Naive B cell (primary cell): ENCODE data around the gene MYEOV. TPM values are rescaled to one million over a fixed set of nuclear protein-coding genes. Genes with fewer than 3 reads are reported as not detected.

Source experiments
- ATAC-seq, 2 donors: fragments of 150-1000 bp; cut with Tn5 transposase; 2 replicates each; pipeline ENCODE4 v1.10.0; 2021; ENCODE audit warnings: low read depth in 2 of 2, mild to moderate bottlenecking in 2 of 2, moderate library complexity in 2 of 2
- DNase-seq: peaks from one replicate; pipeline ENCODE4 v3.0.0; 2022
- H3K27ac Mint-ChIP-seq, 6 donors: one replicate each; pipeline ENCODE4 v1.8.0; 2020 to 2022; ENCODE audit warnings: mild to moderate bottlenecking in 6 of 6, mixed read lengths in 6 of 6, moderate library complexity in 5 of 6, inconsistent platforms in 2 of 6
- H3K27me3 Mint-ChIP-seq, 3 donors: one replicate each; pipeline ENCODE4 v1.8.0; 2021 to 2022; ENCODE audit warnings: mixed read lengths in 3 of 3, mild to moderate bottlenecking in 1 of 3
- H3K36me3 Mint-ChIP-seq, 2 donors: one replicate each; pipeline ENCODE4 v1.8.0; 2020 to 2022; ENCODE audit warnings: mixed read lengths in 2 of 2, inconsistent platforms in 1 of 2, mild to moderate bottlenecking in 1 of 2
- H3K4me1 Mint-ChIP-seq, 3 donors: one replicate each; pipeline ENCODE4 v1.8.0; 2020 to 2022; ENCODE audit warnings: mixed read lengths in 3 of 3, inconsistent platforms in 1 of 3, mild to moderate bottlenecking in 1 of 3, moderate library complexity in 1 of 3
- H3K4me3 Mint-ChIP-seq, 8 donors: one replicate each; pipeline ENCODE4 v1.8.0; 2020 to 2022; ENCODE audit warnings: mild to moderate bottlenecking in 8 of 8, mixed read lengths in 8 of 8, moderate library complexity in 8 of 8, inconsistent platforms in 2 of 8
- H3K9me3 Mint-ChIP-seq, 7 donors: one replicate each; pipeline ENCODE4 v1.8.0; 2020 to 2022; ENCODE audit warnings: mixed read lengths in 7 of 7, mild to moderate bottlenecking in 5 of 7, inconsistent platforms in 2 of 7, moderate library complexity in 1 of 7
- polyA plus RNA-seq, 6 donors: library from polyadenylated mRNA; unstranded; fragments of 300-500 nt; fragmentation: Illumina TruSeq; gene quantifications; one replicate each; pipeline ENCODE4 v1.2.3, GENCODE V29; 2021; ENCODE audit warnings: low read depth in 6 of 6

MYEOV gene
- polyA plus RNA-seq, 6 donors from 2014 or later = 0.25 TPM; not detected in 5

GRCh38 chr11:69310934-69311766, 17.2 kb downstream of the MYEOV start:
- DNase-seq (no peak), ATAC-seq (no peak)
- H3K4me3 Mint-ChIP-seq = peak overlapping the region in 6 of 8 donors; percentile 74 to 88 (median 78)
- H3K4me1 Mint-ChIP-seq = peaks cover 18 to 38% (median 29%) of the 10 kb centered on the region in 3 donors
- H3K9me3 Mint-ChIP-seq = peaks cover 0 to 2% (median 0%) of the 10 kb centered on the region in 7 donors
- H3K27ac Mint-ChIP-seq = peak overlapping the region in 4 of 6 donors; percentile 49 to 90 (median 82)
- H3K27me3 Mint-ChIP-seq = no peaks in the 10 kb centered on the region
- no peaks in the 10 kb centered on the region for H3K36me3 Mint-ChIP-seq

- H3K4me3 Mint-ChIP-seq = peak overlapping the region; percentile 29 to 88 (median 76)
- H3K27ac Mint-ChIP-seq = peak overlapping the region; percentile 16 to 96 (median 84)
- H3K9me3 Mint-ChIP-seq = peaks cover 0 to 4% (median 0%) of the 10 kb centered on the region in 7 donors
- H3K36me3 Mint-ChIP-seq = no peaks in the 10 kb centered on the region
- DNase-seq (no peak), ATAC-seq (peak; percentile 50 to 61)
- no peaks in the 10 kb centered on the region for H3K27me3 Mint-ChIP-seq
- peaks cover 18 to 38% (median 29%) of the 10 kb centered on the region in 3 donors for H3K4me1 Mint-ChIP-seq
Observed at GRCh38 chr11:69311767-69312385, 17.9 kb downstream of the MYEOV start.

DNA sequence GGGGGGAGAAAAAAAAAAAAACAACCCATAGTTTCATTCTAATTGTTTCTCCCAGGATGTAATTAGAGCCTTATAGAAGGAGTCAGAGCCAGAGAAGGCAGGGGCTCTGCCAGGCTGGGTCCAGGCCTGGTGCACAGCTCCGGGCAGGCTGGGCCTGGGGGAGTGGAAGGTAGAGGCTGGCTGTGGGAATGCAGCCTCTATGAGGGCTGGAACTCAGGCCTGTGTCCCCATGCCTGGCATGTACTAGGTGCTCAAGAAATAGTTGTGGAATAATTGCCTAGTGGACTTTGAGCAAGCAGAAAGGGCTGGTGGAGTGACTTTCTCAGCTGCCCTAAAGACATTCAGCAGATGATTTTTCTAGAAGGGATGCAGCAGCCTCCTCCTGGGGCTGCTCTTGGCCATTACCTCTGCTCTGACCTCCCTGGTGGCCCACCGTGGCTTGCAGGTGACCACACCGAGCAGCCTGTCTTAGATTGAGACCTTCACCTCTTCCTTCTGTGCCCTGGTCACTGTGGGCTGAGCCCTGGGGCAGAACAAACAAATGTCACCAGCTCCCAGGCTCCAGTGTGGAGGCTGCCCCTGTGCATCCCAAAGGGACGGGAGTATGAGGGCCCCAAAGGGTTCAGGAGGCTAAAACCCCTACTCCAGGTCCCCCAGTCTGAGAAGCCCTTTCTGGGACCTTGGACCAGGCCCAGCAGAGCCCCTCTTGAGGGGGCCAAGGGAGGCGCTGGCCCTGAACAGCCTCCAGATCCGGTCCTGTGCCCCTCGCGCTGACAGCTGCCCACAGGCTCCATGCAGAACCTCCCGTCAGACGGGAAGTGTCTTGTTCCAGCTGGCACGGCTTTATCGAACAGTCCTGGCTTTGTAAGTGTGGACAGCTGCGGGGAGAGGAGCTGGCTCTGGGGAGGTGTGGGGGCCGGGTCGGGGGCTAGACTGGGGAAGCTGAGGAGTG, 18.8 kb downstream of the MYEOV start:
- peaks cover 16 to 38% (median 29%) of the 10 kb centered on the region in 3 donors for H3K4me1 Mint-ChIP-seq
- peaks cover 0 to 8% (median 5%) of the 10 kb centered on the region in 7 donors for H3K9me3 Mint-ChIP-seq
- H3K4me3 Mint-ChIP-seq = peak overlapping the region in 6 of 8 donors; percentile 73 to 88 (median 78)
- ATAC-seq = no peak
- peaks cover 0 to 5% of the 10 kb centered on the region in 2 donors for H3K36me3 Mint-ChIP-seq
- peak overlapping the region in 3 of 6 donors; percentile 12 to 85 (median 80) for H3K27ac Mint-ChIP-seq
- no peaks in the 10 kb centered on the region for H3K27me3 Mint-ChIP-seq
- no peak for DNase-seq

- peaks cover 4 to 13% (median 7%) of the 10 kb centered on the region in 7 donors for H3K9me3 Mint-ChIP-seq
- DNase-seq (no peak), ATAC-seq (no peak)
- peaks cover 0 to 7% of the 10 kb centered on the region in 2 donors for H3K36me3 Mint-ChIP-seq
- no peak overlapping the region for H3K27ac Mint-ChIP-seq
- no peak overlapping the region for H3K4me3 Mint-ChIP-seq
- no peaks in the 10 kb centered on the region for H3K27me3 Mint-ChIP-seq
- H3K4me1 Mint-ChIP-seq = peaks cover 4 to 27% (median 22%) of the 10 kb centered on the region in 3 donors
Observed at GRCh38 chr11:69313992-69314391, 20.0 kb downstream of the MYEOV start.

- peaks cover 4 to 15% (median 7%) of the 10 kb centered on the region in 7 donors for H3K9me3 Mint-ChIP-seq
Observed at GRCh38 chr11:69314555-69314954, 20.6 kb downstream of the MYEOV start.

DNA sequence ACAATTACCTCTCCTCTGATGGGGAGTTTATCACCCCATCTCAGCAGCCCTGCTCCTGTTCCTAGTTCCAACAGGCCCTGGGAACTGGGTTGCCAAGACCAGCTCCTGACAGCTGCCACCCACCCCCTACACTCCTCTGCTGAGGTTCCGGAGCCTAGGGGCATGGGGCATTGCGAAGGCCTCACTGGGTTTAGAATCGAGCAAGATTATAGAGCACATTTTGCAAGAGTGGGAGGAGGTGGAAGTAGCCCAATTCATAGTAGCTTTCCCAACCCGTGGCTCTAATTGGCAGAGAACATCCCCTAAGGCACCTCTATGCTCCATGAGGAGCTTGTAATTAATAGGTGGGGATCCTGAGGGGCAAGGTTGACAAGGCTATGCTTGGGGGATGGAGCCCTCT, 23.0 kb downstream of the MYEOV start:
- ATAC-seq = no peak
- Mint-ChIP-seq H3K27me3 (no peaks in the 10 kb centered on the region), H3K9me3 (peaks cover 4 to 15% (median 7%) of the 10 kb centered on the region in 7 donors), H3K4me3 (no peak overlapping the region), H3K4me1 (peaks cover 0 to 14% (median 10%) of the 10 kb centered on the region in 3 donors), H3K36me3 (peaks cover 0 to 7% of the 10 kb centered on the region in 2 donors), H3K27ac (peak overlapping the region in 1 of 6 donors; percentile 9)
- no peak for DNase-seq

More at GRCh38 chr11:69314555-69314954, 20.6 kb downstream of the MYEOV start:
- H3K27ac Mint-ChIP-seq = no peak overlapping the region
- H3K27me3 Mint-ChIP-seq = no peaks in the 10 kb centered on the region
- DNase-seq = no peak
- no peak for ATAC-seq
- H3K36me3 Mint-ChIP-seq = peaks cover 0 to 7% of the 10 kb centered on the region in 2 donors
- H3K4me3 Mint-ChIP-seq = no peak overlapping the region
- peaks cover 0 to 23% (median 19%) of the 10 kb centered on the region in 3 donors for H3K4me1 Mint-ChIP-seq

DNA sequence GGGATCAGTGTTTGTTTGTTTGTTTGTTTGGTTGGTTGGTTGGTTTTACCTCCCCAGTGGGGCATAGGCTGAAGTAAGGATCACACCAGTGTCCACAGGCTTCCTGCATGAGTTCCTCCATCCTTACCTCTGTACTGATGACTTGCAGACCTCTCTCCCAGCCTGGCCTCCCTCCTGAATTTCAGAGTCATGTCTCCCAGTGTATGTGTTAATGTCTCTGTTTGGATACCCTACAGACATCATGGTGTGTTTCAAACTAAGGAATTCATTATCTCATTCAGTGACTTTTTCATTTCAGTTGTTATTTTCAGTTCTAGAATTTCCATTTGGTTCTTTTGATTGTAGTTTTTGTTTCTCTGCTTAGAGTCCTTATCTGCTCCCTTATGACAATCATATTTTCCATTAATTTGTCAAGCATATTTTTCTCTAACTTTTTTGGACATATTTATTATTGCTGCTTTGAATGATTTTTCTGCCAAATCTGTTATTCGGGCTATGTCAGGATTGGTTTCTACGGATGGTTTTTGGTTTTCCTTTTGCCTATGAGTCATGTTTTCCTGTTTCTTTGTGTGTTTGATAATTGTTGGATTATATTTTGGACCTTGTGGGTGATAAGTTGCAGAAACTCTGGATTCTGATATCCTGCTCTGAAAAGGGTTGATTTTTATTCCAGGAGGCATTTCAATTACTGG, 23.6 kb downstream of the MYEOV start:
- Mint-ChIP-seq H3K27me3 (no peaks in the 10 kb centered on the region), H3K4me1 (peaks cover 0 to 8% (median 4%) of the 10 kb centered on the region in 3 donors), H3K27ac (no peak overlapping the region), H3K4me3 (no peak overlapping the region), H3K9me3 (peaks cover 4 to 15% (median 7%) of the 10 kb centered on the region in 7 donors), H3K36me3 (peaks cover 0 to 7% of the 10 kb centered on the region in 2 donors)
- DNase-seq = no peak
- ATAC-seq = no peak

GRCh38 chr11:69318093-69318420, 24.1 kb downstream of the MYEOV start:
- H3K4me3 Mint-ChIP-seq = no peak overlapping the region
- H3K9me3 Mint-ChIP-seq = peaks cover 4 to 15% (median 7%) of the 10 kb centered on the region in 7 donors
- peak overlapping the region in 1 of 6 donors; percentile 60 for H3K27ac Mint-ChIP-seq
- no peaks in the 10 kb centered on the region for H3K27me3 Mint-ChIP-seq
- H3K36me3 Mint-ChIP-seq = peaks cover 0 to 7% of the 10 kb centered on the region in 2 donors
- no peak for DNase-seq
- H3K4me1 Mint-ChIP-seq = peaks cover 0 to 4% (median 3%) of the 10 kb centered on the region in 3 donors
- no peak for ATAC-seq

DNA sequence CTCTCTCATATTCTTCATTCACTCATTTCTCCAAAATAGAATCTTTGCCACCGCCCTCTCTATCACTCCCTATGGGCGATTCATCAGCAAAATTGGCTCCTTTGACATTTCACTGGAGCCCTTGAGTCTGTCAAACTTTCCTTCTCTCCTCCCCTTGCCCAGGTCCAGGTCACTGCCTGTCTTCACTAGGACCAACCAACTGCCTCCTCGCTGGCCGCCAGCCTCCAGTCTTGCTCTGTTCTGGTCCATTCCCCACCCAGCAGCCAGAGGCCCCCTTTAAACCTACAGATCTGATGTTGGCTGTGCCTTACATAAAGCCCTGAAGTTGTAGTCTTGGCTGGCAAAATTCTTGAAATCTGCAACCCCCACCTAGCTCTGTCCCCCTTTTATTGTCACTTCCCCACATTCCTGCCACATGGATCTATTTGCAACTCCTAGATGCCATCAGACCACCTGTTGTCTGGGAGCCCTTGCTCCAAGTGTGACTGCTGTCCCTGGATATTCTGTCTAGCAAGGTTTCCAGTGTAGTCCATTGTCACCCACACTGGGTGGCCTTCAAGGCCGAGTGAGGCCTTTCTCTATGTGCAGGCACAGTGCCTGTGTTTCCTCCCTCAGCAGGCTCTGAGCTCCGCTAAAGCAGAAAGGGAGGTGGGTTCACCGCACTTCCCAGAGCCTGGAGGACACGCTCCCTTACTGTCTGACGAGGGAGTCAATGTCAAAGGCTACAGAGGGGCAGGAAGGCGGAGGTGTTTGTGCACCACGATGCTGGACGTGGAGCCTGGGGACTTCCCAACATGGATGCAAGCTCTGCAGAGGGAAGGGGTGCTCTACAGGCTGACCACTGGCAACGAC, 25.5 kb downstream of the MYEOV start:
- Mint-ChIP-seq H3K9me3 (peaks cover 4 to 15% (median 7%) of the 10 kb centered on the region in 7 donors), H3K36me3 (peaks cover 0 to 7% of the 10 kb centered on the region in 2 donors), H3K27me3 (no peaks in the 10 kb centered on the region), H3K27ac (peak overlapping the region in 1 of 6 donors; percentile 8), H3K4me1 (no peaks in the 10 kb centered on the region), H3K4me3 (no peak overlapping the region)
- ATAC-seq = no peak
- no peak for DNase-seq

GRCh38 chr11:69320326-69320725, 26.4 kb downstream of the MYEOV start:
- peaks cover 4 to 15% (median 7%) of the 10 kb centered on the region in 7 donors for H3K9me3 Mint-ChIP-seq
- ATAC-seq (no peak), DNase-seq (no peak)
- H3K27me3 Mint-ChIP-seq = no peaks in the 10 kb centered on the region
- no peaks in the 10 kb centered on the region for H3K4me1 Mint-ChIP-seq
- H3K27ac Mint-ChIP-seq = no peak overlapping the region
- H3K36me3 Mint-ChIP-seq = peaks cover 0 to 7% of the 10 kb centered on the region in 2 donors
- no peak overlapping the region for H3K4me3 Mint-ChIP-seq

DNA sequence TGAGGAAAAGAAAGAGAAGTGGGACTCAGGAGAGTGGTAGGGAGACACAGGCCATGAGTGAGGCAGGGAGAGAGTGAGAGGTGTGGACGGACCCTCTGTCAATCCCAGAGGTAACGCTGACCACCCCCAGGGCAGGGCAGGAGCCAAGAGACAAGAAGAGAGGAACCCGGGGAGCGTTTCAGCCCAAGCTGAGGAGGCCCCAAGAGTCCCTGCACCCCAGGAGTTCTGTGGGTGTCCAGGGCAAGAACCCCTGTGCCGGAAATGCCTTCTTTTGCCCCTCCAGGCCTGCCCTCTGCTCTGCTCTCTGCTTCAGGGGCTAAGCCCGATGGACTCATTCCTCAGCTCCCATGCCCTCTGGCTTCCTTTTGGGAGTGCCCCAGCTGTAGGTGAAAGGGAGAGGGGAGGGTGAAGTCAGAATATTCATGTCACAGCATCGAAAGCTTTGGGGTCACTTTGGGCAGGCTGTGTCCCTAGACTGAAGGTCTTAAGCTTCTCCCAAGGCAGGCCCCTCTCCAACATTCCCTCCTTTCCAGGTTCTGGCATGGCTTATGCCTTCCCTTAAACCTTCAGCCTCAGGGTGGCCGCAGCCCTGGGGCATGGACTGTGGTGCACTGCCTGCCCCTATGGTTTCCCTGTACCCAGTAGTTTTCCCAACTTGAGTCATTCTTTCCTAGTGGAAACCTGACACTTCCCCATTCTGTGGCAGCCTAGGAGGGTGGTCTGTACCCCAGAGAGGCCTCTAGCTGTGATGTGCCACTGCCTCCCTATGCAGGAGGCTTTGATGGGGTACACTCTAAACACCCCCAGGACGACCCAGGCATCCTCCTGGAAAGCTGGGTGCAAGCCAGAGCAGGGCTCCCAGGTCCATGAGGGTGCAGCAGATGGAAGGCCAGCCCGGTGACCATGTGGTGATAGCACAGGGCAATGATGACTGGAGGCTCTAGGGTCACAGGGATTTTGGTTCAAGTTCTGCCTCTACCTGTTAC, 27.1 kb downstream of the MYEOV start:
- Mint-ChIP-seq H3K27me3 (no peaks in the 10 kb centered on the region), H3K36me3 (peaks cover 0 to 7% of the 10 kb centered on the region in 2 donors), H3K9me3 (peaks cover 4 to 15% (median 7%) of the 10 kb centered on the region in 7 donors), H3K4me3 (no peak overlapping the region), H3K4me1 (no peaks in the 10 kb centered on the region), H3K27ac (no peak overlapping the region)
- DNase-seq (no peak), ATAC-seq (no peak)
